Activated T-cell treated with anti-CD3 and anti-CD28 coated beads for 24 hours (primary cell): Measurements from ENCODE around the gene CRYAA.
"Not testable (repeated sequence)": the region's sequence is repeated elsewhere in the genome, so short reads cannot be mapped to it uniquely, and the experiment has no call there.

Experiments used
- DNase-seq: peaks from one replicate; pipeline ENCODE4 v3.0.0-alpha.2; 2020; ENCODE audit warnings: low read depth

The CRYAA gene

DNA sequence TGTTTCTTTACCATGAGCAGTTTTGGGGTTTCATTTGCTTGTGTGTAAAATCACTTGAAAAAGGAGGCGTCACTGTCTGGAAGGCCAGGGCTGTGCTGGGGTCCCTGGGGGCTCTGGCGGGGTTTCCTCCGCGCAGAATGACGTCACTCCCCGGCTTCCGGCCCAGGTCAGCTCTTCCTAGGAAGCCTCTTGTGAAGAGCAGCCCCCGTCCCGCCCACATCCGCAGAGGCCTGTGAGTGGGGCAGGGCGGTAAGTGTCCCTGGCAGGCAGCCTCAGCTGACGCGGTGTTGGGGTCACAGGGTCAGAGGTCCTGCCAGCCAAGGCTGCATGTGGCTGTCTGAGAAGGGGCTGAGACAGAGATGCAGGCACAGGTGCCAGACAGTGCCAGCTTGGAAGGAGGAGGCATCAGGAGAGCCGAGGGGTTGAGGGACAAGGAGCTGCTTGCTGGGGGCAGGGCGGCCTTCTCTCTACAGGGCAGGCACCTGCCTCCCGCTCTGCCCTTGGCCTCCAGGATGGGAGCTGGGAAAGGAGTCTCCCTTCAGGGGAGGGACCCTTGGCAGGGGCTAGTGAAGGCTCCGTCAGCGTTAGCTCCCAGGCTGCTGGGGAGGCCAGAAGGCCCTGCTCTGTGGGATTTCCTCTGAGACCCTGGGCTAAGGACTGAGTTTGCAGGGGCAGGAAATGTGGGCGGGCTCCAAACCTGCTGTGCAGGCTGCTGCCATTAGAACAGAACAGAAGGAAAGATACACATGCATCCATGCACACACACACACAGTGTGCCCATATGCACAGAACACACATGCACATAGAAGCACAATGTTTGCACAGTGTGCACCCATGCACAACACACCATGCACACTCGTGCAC, 8.5 kb downstream of the CRYAA start:
- DNase-seq: not testable (repeated sequence)

DNA sequence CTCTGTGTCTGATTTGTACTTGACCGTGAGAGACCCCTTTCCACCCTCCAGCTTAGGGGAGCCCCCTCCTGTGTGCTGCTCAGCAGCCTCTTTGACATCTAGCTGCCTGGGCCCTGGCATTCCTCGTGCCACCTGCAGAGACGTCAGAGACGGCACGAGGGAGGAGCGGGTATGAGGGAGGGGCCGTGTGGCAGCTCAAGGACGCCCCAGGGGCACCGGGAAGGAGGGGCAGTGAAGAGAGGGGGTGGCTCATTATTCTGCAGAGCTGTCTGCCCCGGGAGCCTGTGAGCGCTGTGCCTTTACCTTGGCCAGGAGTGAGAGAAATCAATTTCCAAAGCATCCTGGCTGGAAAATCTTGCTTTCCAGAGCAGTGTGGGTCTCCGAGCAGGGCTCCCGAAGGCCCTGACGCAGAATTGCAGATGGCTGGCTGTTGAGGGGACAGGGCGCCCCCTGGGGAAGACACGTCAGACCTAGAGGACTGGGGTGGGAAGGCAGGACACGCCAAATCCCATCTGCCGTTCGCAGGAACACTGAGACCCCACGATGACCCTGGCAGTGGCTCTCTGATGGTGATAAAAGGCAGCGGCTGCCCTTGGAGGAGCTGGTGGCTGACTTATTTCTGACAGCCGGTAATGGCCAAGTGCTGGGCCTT, 9.5 kb downstream of the CRYAA start:
- not testable (repeated sequence) for DNase-seq

DNA sequence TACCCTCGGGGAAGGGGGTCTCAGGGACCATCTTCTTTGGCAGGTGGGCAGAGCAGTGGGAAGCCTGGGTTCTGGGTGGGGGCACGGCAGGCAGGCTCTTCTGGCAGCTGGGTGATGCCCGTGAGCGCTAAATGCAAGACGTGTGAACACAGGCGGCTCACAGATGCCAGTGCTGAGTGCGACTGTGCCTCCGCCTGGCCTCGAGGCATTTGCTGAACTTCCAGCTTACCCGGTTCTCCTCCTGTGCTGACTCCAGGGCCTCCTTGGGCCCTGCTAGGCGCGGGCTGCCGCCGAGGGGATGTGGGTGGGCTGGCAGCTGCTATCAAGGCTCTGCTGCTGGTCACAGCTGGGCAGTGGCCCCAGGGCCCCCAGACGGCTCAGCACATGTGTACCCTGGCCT, 12.2 kb downstream of the CRYAA start:
- not testable (repeated sequence) for DNase-seq

DNA sequence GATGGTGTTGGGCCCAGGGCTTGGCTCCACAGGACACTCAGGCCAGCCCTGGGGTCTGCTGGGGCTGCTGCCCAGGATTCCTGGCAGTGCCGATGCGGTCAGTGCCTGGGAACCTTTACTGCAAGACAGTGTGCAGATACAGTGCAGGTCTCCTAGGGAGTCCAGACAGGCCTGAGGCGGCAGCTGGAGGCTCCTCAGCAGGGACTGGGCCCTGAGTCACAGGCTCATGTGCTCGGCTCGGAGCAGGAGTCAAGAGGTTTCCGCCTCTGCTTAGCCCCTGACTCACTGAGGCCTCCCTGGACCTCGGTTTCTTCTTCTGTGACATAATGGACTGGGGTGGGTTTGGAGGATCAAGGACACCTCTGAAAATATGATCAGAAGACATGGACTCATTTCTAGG, 18.5 kb downstream of the CRYAA start:
- DNase-seq: not testable (repeated sequence)

DNA sequence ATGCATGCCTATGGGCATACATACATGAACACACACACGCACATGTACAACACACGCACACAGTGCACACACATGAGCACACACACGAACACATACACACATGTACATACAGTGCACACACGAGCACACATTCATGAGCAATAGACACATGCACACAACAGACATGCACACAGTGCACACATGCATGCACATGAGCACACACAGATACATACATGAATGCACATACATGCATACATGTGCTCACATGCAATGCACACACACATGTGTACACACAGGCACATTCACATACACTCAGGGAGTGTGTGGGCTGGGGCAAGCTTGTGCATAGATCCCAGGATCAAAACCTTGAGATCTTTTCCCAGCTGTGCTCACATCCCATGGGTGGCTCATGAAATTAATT, 18.9 kb downstream of the CRYAA start:
- DNase-seq: no peak

DNA sequence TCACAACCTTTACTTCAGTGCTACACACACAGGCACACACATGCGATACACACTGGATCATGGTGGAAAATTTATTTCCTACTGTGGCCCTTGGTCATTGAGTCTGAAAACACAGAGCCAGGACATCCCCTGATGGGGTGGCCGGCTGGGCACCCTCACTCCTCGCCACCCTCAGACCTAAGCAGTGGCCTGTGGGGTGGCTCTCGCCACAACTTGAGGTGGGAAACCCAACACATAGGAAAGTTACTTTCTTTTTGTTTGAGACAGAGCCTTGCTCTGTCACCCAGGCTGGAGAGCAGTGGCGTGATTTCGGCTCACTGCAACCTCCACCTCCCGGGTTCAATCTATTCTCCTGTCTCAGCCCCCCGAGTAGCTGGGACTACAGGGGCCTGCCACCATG, 19.4 kb downstream of the CRYAA start:
- DNase-seq: no peak

DNA sequence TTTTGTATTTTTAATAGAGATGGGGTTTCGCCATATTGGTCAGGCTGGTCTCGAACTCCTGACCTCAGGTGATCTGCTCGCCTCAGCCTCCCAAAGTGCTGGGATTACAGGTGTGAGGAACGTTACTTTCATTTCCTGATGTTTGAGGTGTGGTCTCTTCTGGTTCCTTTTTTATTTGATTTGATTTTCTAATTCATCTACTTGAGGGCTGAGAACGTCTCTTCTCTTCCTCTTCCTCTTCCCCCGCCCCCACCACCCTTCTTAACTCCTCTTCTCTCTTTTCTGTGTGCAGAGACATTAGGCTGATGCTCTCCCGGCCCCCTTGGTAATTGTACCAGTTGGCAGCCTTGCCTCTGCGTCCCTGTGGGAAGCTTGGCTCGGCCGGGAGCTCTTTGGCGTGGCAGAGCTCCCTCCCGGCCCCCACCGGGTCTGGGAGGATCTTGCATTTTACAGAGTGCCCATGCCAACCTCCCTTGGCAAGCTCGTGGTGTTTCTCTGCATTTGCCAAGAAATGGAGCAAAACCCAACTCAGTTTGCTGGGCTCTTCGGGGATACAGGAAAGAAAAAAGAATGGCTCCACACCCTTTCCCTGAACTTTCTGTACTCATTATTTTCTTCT, 19.9 kb downstream of the CRYAA start:
- DNase-seq: no peak

DNA sequence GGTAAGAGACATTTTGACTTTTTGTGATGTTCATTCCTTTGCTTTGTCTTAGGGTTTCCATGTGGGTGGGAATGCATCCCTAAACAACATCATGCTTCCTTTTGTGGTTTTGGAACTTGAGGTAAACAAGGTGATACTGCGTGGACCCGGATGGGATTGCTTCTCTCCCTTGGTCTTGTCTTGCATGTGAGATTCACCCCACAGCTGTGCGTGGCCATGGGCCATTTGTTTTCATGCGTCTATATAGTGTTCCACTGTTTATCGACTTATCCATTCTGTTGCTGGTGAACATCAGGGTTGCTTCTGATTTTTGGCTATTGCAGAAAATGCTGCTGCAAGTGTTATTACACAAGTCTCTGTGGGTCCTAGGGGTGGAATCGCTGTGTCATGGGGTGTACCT, 21.1 kb downstream of the CRYAA start:
- DNase-seq: no peak

DNA sequence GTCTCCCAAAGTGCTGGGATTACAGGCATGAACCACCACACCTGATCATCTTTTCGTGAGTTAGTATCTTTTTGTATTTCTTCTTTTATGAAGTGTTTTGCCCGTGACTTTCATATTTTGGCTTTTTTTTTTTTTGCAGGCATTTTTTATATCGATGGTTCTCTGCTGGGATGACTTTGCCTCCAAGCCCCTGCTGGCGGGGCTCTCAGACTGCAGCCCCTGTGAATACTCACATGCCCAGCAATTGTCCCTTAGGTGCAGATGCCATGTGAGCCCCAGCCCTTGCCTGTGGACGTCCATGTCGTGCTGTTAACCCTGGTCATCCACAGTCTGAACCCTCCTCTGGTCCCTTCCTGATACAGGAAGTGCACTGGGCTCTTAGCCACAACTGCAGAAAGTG, 21.7 kb downstream of the CRYAA start:
- no peak for DNase-seq

DNA sequence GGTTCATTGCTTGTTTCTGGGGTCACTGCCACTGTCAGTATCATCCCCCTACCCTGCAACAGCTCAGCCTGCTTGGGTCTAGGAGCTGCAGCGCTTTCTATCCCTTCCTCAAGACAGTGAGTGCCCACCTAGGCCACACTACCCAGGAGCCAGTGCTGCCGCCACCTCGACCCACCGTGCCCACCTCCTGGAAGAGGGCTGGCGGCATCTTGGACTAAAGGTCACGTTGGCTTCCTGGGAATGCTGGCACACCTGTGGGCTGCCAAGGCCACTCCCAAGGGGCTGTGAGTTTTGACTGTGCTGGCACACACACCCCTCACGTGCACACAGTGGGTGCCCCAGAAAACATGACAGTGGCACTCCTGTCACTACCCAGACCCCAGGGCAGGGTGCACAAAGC, 22.1 kb downstream of the CRYAA start:
- DNase-seq: no peak

DNA sequence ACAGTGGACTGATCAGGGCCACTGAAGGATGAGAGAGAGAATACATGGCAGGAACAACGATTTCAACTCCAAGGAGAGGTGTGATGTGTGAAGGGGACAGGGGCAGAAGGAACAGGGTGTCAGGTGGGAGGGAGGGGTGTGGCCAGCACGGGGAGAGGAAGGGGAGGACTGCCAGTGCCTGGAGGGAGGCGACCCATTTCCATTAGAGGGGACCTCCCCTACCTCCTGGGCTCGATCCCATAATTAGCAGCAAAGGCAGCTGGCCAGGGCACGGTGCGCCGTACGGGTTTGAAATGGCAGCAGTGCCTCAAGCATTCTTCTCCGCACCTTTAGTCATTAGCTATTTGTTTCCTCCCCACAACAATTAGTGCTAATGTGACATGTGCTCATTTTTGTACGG, 22.7 kb downstream of the CRYAA start:
- no peak for DNase-seq

DNA sequence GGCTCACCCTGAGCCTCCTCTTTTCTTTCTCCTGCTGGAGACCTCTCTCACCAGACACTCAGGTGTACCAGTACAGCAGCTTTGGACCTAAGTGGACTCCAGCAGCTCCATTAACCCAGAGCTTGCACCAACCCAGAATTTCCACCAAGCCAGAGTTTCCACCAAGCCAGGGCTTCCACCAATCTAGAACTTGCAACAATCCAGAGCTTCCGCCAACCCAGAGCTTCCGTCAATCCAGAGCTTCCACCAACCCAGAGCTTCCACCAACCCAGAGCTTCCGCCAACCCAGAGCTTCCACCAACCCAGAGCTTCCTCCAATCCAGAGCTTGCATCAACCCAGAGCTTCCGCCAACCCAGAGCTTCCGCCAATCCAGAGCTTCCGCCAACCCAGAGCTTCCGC, 23.2 kb downstream of the CRYAA start:
- no peak for DNase-seq

DNA sequence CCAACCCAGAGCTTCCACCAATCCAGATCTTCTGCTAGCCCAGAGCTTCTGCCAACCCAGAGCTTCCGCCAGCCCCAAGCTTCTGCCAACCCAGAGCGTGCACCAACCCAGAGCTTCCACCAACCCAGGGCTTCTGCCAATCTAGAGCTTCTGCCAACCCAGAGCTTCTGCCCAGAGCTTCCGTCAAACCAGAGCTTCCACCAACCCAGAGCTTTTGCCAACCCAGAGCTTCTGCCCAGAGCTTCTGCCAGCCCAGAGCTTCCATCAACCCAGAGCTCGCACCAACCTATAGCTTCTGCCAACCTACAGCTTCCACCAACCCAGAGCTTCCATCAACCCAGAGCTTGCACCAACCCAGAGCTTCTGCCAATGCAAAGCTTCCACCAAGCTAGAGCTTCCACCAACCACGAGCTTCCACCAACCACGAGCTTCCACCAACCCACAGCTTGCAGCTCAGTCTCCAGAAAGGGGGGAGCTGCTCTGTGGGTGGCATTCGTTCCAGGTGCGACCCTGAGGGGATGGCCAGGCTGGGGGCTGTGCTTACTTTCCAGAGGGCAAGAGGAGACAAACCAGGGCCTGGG, 23.8 kb downstream of the CRYAA start:
- no peak for DNase-seq

DNA sequence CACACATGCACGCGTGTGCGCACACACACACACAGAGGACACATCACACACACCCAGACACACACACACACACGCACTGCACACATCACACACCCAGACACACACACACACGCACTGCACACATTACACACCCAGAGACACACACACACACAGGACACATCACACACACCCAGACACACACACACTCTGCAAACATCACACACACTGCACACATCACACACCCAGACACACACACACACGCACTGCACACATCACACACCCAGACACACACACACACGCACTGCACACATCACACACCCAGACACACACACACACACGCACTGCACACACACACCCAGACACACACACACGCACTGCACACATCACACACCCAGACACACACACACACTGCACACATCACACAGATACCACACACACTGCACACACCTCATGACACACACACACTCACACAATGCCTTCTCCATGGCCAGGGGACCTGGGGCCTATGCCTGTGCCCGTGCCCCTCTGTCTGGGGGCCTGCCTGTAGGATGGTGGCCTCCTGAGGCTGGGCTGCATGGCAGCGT, 24.4 kb downstream of the CRYAA start:
- DNase-seq: no peak

DNA sequence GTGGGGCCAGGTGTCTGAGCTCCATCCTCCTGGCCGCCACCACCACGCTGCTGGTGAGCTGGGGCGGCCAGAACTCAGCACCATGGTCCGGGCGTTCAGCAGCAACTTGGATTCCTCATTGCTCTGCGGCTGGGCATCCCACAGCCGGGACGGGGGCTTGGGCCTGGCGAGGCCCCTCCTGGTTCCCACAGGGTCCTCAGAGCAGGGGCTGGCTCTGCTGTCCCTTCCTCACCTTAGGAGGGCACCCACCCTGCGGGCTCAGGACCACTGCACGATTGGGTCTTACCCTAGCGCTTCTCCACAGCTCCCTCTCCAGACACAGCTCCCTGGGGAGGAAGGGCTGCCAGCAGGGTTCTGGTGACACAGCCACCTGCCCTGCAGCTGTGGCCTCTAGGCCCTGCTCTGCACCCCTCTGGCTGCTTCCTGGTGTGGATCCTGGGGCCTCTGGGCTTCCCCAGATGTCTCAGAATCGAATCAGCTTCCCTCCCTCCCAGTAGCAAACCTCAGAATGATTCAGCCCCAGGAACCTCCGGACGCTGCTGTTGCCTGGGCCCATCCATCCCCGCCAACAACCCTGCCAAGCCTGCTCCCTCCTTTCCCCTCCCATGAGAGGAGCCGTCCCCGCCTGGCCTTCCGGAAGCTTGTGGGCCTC, 25.0 kb downstream of the CRYAA start:
- no peak for DNase-seq

DNA sequence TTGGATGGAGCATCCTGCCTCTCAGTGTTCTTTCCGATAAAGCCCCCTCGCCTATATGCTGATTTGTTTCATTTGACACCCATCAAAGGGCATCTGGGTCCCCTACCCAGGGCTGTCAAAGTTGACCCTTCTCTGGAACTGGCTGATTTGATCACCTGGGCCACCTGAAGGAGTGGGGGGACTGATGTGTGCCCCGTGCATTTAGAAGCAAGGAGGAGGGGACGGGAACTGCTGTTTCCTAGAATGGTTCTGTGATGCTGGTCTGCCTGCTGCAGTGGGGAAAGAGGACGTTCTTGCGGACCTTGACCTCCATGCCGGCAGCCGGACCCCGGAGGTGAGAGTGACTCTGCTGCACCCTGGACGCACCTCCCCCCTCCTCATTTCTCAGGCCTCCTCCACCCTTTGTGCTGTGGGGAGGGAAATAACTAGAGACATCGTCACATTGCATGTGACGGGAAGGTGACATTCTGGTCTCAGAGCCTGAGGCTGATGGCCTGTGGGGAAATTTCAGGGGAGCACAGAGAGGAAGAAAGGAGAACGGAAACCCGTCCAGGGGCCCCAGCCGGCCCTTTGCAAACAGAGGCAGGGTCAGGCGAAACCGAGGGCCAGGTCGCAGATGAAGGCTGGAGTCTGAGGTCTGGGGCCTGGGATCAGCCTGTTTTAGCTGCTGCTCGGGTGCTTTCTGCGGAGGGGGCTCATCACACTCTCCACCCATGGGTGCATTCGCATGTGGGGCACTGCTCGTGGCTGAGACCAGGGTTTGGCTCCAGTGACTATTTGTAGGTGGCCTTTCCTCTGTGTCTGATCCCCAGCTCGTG, 25.7 kb downstream of the CRYAA start:
- no peak for DNase-seq

DNA sequence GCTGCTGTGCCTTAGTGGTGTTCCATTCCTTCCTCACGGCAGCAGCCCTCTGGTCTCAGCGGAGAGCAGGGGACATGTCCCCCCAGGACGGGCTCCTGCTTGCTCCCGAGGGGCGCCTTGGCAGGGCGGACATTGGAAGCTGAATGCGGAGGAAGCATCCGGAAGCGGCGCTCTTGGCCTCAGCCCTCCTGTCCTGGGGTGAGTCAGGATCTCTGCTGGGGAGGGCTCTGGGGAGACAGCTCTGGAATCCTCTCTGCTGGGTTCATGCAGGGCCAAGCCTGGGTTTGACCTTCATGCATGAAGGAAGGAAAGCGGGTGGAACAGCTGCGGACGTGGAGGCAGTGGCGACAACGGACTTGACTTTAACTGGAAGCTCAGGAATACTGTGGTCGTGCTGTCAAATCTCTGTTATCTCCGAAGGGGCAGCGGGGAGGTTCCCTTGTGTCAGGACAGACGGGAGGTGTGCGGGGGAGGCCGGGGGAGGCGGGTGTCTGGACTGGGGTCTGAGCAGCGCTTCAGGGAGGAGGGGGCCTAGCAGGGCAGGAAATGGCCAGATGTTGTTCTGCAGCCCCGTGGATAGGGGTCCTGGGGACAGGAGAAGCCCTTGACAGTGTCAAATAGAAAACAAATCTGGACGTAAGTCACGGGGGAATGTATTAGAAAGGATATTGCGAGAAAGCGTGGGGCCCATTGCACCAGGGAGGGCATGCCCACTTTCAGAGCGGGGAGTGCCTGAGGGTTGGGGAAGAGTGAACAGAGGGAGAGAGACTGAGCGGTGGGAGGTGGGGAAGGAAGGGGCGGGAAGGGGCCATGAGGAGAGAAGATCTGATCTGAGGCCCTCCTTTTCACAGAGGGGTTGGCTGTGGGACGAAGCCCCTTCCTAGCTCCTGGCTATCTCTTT, 26.6 kb downstream of the CRYAA start:
- DNase-seq: no peak

DNA sequence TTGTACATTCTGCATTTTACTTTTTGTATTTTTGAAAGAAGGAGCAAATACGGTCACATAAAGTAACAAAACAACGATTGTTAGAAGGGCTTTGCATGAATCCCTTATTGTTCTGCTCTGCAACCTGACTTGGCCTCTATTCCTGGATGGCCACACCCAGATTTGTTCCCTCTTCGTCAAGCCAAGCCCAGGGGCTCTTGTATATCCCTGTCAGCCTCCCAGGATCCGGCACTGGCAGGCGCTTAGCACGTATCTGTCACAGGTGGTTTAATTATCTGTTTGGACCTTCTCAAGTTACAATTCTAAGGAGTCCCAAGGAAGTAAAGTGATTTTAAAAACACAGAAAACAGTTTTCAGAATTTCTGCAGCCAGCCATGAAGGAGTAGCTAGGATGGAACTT, 28.0 kb downstream of the CRYAA start:
- no peak for DNase-seq

DNA sequence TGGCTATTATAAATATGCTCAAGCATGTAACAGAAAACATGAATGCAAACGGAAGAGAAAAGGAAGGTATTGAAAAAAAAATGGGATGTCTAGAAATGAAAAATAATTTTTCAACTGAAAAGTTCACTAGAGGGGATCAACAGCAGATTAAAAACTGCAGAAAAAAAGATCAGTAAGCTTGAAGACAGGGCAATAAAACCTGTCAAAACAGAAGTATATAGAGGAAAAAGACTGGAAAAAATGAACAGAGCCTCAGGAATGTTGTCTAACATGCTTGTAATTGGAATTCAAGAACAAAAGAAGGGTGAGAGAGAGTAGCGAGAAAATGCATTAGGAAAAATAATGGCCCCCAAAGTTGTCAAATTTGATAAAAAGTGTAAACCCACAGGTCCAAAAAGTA, 29.6 kb downstream of the CRYAA start:
- no peak for DNase-seq

DNA sequence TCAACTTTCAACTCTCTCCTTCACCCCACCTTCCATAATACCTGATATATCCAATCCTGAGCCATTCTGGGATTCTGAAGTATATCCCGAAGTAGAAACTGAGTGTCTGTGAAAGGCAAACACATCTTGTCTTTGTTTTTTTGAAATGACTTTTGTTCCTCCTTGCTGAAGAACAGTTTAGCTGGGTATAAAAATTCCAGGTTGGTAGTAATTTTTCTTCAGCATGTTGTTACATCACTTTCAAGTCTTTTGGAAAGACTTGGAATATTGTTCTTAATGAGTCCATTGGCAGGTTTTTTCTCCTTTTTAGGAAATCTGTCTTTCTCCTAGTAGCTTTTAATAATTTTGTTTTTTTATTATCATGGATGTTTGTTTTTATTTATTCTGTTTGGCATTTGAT, 32.7 kb downstream of the CRYAA start:
- no peak for DNase-seq
